A549 (cell line): ENCODE results near the gene SLC11A1. TPM values are rescaled to one million over a fixed set of nuclear protein-coding genes. Genes with fewer than 3 reads are reported as not detected.

Source experiments
- ATAC-seq, 2 experiments: fragments of 200-7000 bp in 1 of 2; fragments of >200 bp in 1 of 2; cut with Nextera tagmentation in 1 of 2; cut with Tn5 transposase in 1 of 2; 3 replicates each; pipeline versions ENCODE4 v1.8.0 to v1.9.1; 2018 to 2020; ENCODE audit warnings: mild to moderate bottlenecking in 1 of 2, moderate library complexity in 1 of 2
- CTCF ChIA-PET: fragments of 300-600 bp; sonication (Branson Sonifier 250); formaldehyde crosslinking; extraction: SDS; loops from one replicate; lab custom pipeline; 2021; ENCODE audit warnings: antibody characterized with exemption, inconsistent platforms; lab: Yijun Ruan, JAX
- POLR2A ChIA-PET: fragments of 350-600 bp; formaldehyde crosslinking; extraction: SDS; loops from one replicate; lab custom pipeline; 2021; ENCODE audit warnings: antibody characterized with exemption, inconsistent platforms; lab: Yijun Ruan, JAX
- DNase-seq, 2 experiments: peaks; one replicate each; pipeline versions ENCODE4 v3.0.0 to v3.0.0-alpha.2; 2011 to 2016; ENCODE audit warnings: low read depth in 1 of 2, low spot score in 1 of 2
- FAIRE-seq: peaks from 2 replicates; lab custom pipeline; 2011; peaks lifted over from hg19 to GRCh38; lab: Jason Lieb, UNC
- H3K27ac ChIP-seq, 2 experiments: fragments of >200 bp; sonication (Bioruptor Twin); formaldehyde crosslinking; 3 replicates each; pipeline ENCODE4 v1.5.1; 2016 to 2017
- H3K4me1 ChIP-seq: fragments of >200 bp; sonication (Bioruptor Twin); formaldehyde crosslinking; 3 replicates; pipeline ENCODE4 v1.6.1; 2016
- H3K4me2 ChIP-seq: fragments of >200 bp; sonication (Bioruptor Twin); formaldehyde crosslinking; 3 replicates; pipeline ENCODE4 v1.6.1; 2016
- H3K4me3 ChIP-seq: fragments of >200 bp; sonication (Bioruptor Twin); formaldehyde crosslinking; 3 replicates; pipeline ENCODE4 v1.5.1; 2016
- H3K9me3 ChIP-seq: fragments of >200 bp; sonication (Bioruptor Twin); formaldehyde crosslinking; 3 replicates; pipeline ENCODE4 v1.6.1; 2016
- CEBPB ChIP-seq, 2 experiments: fragments of >200 bp in 1 of 2; sonication (Bioruptor Twin) in 1 of 2; formaldehyde crosslinking in 1 of 2; IDR thresholded peaks; 2 replicates each; pipeline ENCODE4 v1.6.1; 2012 to 2016
- CTCF ChIP-seq: fragments of >200 bp; sonication (Bioruptor Twin); formaldehyde crosslinking; IDR thresholded peaks from 3 replicates; pipeline ENCODE4 v1.5.1; 2016
- E2F6 ChIP-seq: IDR thresholded peaks from 2 replicates; pipeline ENCODE4 v1.6.1; 2012; ENCODE audit warnings: low read depth, borderline replicate concordance
- EP300 ChIP-seq, 2 experiments: fragments of >200 bp; sonication (Bioruptor Twin); formaldehyde crosslinking; IDR thresholded peaks; 2 replicates in 1 of 2; 3 replicates in 1 of 2; pipeline ENCODE4 v1.6.1; 2016 to 2017
- ESRRA ChIP-seq: fragments of 150-350 bp; IDR thresholded peaks from 2 replicates; pipeline ENCODE4 v1.6.1; 2014; ENCODE audit warnings: mild to moderate bottlenecking, low read length, borderline replicate concordance
- FOSL2 ChIP-seq, 2 experiments: fragments of 450-650 bp in 1 of 2; fragments of >200 bp in 1 of 2; sonication (Bioruptor Twin) in 1 of 2; formaldehyde crosslinking; IDR thresholded peaks; 2 replicates each; pipeline versions ENCODE4 v1.5.0 to v1.6.1; 2016 to 2020; ENCODE audit warnings: mild to moderate bottlenecking in 1 of 2, moderate library complexity in 1 of 2
- HEYL ChIP-seq: fragments of 250-450 bp; sonication (Bioruptor Pico); IDR thresholded peaks from 2 replicates; pipeline ENCODE4 v1.8.0; 2021; ENCODE audit warnings: mild to moderate bottlenecking, moderate library complexity
- JUN ChIP-seq, 2 experiments: fragments of >200 bp; sonication (Bioruptor Twin); formaldehyde crosslinking; IDR thresholded peaks; 2 replicates in 1 of 2; 3 replicates in 1 of 2; pipeline ENCODE4 v1.6.1; 2016 to 2017
- JUNB ChIP-seq: fragments of >200 bp; sonication (Bioruptor Twin); formaldehyde crosslinking; IDR thresholded peaks from 2 replicates; pipeline ENCODE4 v1.6.1; 2016
- KDM1A ChIP-seq: fragments of 200-600 bp; sonication (generic); IDR thresholded peaks from 2 replicates; pipeline ENCODE4 v1.6.1; 2016; ENCODE audit warnings: low read depth, mild to moderate bottlenecking
- KDM5A ChIP-seq: fragments of 200-600 bp; sonication (generic); IDR thresholded peaks from 2 replicates; pipeline ENCODE4 v1.6.1; 2016; ENCODE audit warnings: antibody characterized with exemption, mild to moderate bottlenecking
- MAX ChIP-seq: IDR thresholded peaks from 2 replicates; pipeline ENCODE4 v1.6.1; 2012
- MAZ ChIP-seq: fragments of 150-350 bp; IDR thresholded peaks from 2 replicates; pipeline ENCODE4 v1.6.1; 2014; ENCODE audit warnings: antibody characterized with exemption, low read depth, low read length, borderline replicate concordance
- NFE2L2 ChIP-seq: fragments of 150-350 bp; conservative IDR thresholded peaks from 2 replicates; pipeline ENCODE4 v1.6.1; 2014; ENCODE audit warnings: low read length
- PBX3 ChIP-seq: IDR thresholded peaks from 2 replicates; pipeline ENCODE4 v1.6.1; 2012
- RAD21 ChIP-seq, 2 experiments: fragments of >200 bp in 1 of 2; sonication (Bioruptor Twin) in 1 of 2; formaldehyde crosslinking in 1 of 2; IDR thresholded peaks in 1 of 2; conservative IDR thresholded peaks in 1 of 2; 2 replicates in 1 of 2; 3 replicates in 1 of 2; pipeline ENCODE4 v1.6.1; 2012 to 2018; ENCODE audit warnings: inconsistent platforms in 1 of 2
- RARB ChIP-seq: fragments of 250-450 bp; sonication (Bioruptor Pico); IDR thresholded peaks from 2 replicates; pipeline ENCODE4 v1.8.0; 2021; ENCODE audit warnings: mild to moderate bottlenecking, moderate library complexity
- RNF2 ChIP-seq: fragments of 200-600 bp; sonication (generic); IDR thresholded peaks from 2 replicates; pipeline ENCODE4 v1.6.1; 2016; ENCODE audit warnings: low read depth, mild to moderate bottlenecking, antibody characterized with exemption, moderate library complexity, borderline replicate concordance
- SMC3 ChIP-seq: fragments of >200 bp; sonication (Bioruptor Twin); formaldehyde crosslinking; IDR thresholded peaks from 3 replicates; pipeline ENCODE4 v1.6.1; 2018; ENCODE audit warnings: inconsistent platforms
- SREBF2 ChIP-seq: fragments of 450-650 bp; IDR thresholded peaks from 2 replicates; pipeline ENCODE4 v1.6.1; 2014; ENCODE audit warnings: mild to moderate bottlenecking, moderate library complexity
- TP53 ChIP-seq: fragments of 250-450 bp; sonication (Bioruptor Pico); IDR thresholded peaks from 2 replicates; pipeline ENCODE4 v1.5.0; 2021; ENCODE audit warnings: mild to moderate bottlenecking, moderate library complexity
- ZFP36 ChIP-seq: fragments of 450-650 bp; IDR thresholded peaks from 2 replicates; pipeline ENCODE4 v1.6.1; 2014; ENCODE audit warnings: borderline replicate concordance; ENCODE audit not compliant: partially characterized antibody
- WGBS: methylation state at CpG from one replicate; pipeline ENCODE4 v1.1.6; 2017; ENCODE audit errors: missing lambda C conversion rate; 5-methylcytosine and 5-hydroxymethylcytosine counted together
- polyA plus RNA-seq, 4 experiments: library from polyadenylated mRNA; depleted of rRNA in 3 of 4; stranded (reverse); fragments of >200 nt; fragmentation: RNase III in 1 of 4; extraction: RNeasy Plus Mini Kit Qiagen cat#74134 plus additional on column Dnase treatment in 1 of 4; gene quantifications; 2 replicates in 3 of 4; 3 replicates in 1 of 4; pipeline ENCODE4 v1.2.3, GENCODE V29; 2011 to 2017

SLC11A1 gene
- polyA plus RNA-seq, 2 of the 4 experiments (the other 2 are of a cell fraction) = 0.18 to 0.52 TPM

- no peak for FAIRE-seq
- Histone ChIP-seq H3K4me3 (peak overlapping the region; percentile 94), H3K27ac (peak overlapping the region; percentile 98 to 100), H3K9me3 (no peaks in the 10 kb centered on the region), H3K4me2 (peak overlapping the region; percentile 90), H3K4me1 (peaks cover 27% of the 10 kb centered on the region)
- POLR2A ChIA-PET = interaction anchor here (1.0 to 2.3 kb wide), 7 partner anchors 8 to 125 kb away, joined by 3 to 7 read pairs (median 4); partner anchors contain the start of genes AAMP, CATIP and PNKD
- DNase-seq = no peak
- CTCF ChIA-PET = interaction anchor here (0.7 to 4.4 kb wide), 11 partner anchors 9 to 125 kb away, joined by 3 to 24 read pairs (median 5); partner anchors contain the start of genes AAMP and PNKD
- 31% methylated on average over 16 of the region's 16 CpGs for WGBS
- TF ChIP-seq ZFP36 (peak; percentile 9), RARB (no peak)
- no peak for ATAC-seq
These were observed 13.4 kb downstream of the SLC11A1 start for GRCh38 chr2:218395456-218395825.

GRCh38 chr2:218395826-218396687 lies 14.0 kb downstream of the SLC11A1 start:
- FAIRE-seq = no peak
- CTCF ChIA-PET = interaction anchor here (0.6 to 4.4 kb wide), 26 partner anchors 8 to 481 kb away, joined by 3 to 24 read pairs (median 4); partner anchors contain the start of genes AAMP, CATIP, PNKD and TMBIM1
- peak overlapping the region; percentile 94 for H3K4me3 ChIP-seq
- DNase-seq = peak; percentile 59 to 97
- POLR2A ChIA-PET = interaction anchor here (0.5 to 2.3 kb wide), 8 partner anchors 8 to 126 kb away, joined by 3 to 7 read pairs (median 4); partner anchors contain the start of genes AAMP, CATIP and PNKD
- H3K27ac ChIP-seq = peak overlapping the region; percentile 98 to 100
- H3K4me1 ChIP-seq = peaks cover 29% of the 10 kb centered on the region
- peak; percentile 50 to 75 for ATAC-seq
- no peaks in the 10 kb centered on the region for H3K9me3 ChIP-seq
- TF ChIP-seq TP53 (CRISPR knock-in tag) (0 out of 2 replicates have a peak, but pooled peaks have one; percentile 17), KDM1A (peak; percentile 38; the same call in 1 of the 2 replicates), PBX3 (0 out of 2 replicates have a peak, but pooled peaks have one; percentile 29), EP300 (IDR thresholded peaks at IDR 0.05) (peak in 1 of 2 experiments; percentile 24; a peak in 1 of 5 replicates), MAZ (peak; percentile 92), FOSL2 (IDR thresholded peaks at IDR 0.05) (no peak), FOSL2 (CRISPR knock-in tag; IDR thresholded peaks at IDR 0.05) (peak; percentile 3; the same call in 1 of the 2 replicates), CTCF (peak; percentile 89), ESRRA (0 out of 2 replicates have a peak, but pooled peaks have one; percentile 4), JUNB (no peak), HEYL (CRISPR knock-in tag) (0 out of 2 replicates have a peak, but pooled peaks have one; percentile 28), KDM5A (no peak), CEBPB (IDR thresholded peaks at IDR 0.05) (peak in 1 of 2 experiments; percentile 33; a peak in 1 of 4 replicates), RAD21 (conservative IDR thresholded peaks at IDR 0.05 in 1 of 2, IDR thresholded peaks at IDR 0.05 in 1 of 2) (peak; percentile 59 to 81), JUN (IDR thresholded peaks at IDR 0.05) (peak; percentile 97), SMC3 (peak; percentile 91), MAX (peak; percentile 91), RNF2 (no peak), NFE2L2 (0 out of 2 replicates have a peak, but pooled peaks have one; percentile 2), SREBF2 (no peak), E2F6 (peak; percentile 51; the same call in 1 of the 2 replicates)
- WGBS = 3% methylated on average over 34 of the region's 57 CpGs
- H3K4me2 ChIP-seq = peak overlapping the region; percentile 90
